Neuron (in vitro differentiated cells): ENCODE data around the gene SCYGR2.
"Not testable (repeated sequence)": the region's sequence is repeated elsewhere in the genome, so short reads cannot be mapped to it uniquely, and the experiment has no call there.

Experiments used
- H2AFZ ChIP-seq: one replicate; pipeline ENCODE4 v1.6.1; 2013; ENCODE audit warnings: low read depth, mild to moderate bottlenecking, inconsistent platforms, low read length, moderate library complexity
- H3K27me3 ChIP-seq: one replicate; pipeline ENCODE4 v1.6.1; 2013; ENCODE audit warnings: low read length; ENCODE audit not compliant: insufficient read depth
- H3K36me3 ChIP-seq: one replicate; pipeline ENCODE4 v1.6.1; 2013; ENCODE audit warnings: low read length; ENCODE audit not compliant: insufficient read depth
- H3K4me1 ChIP-seq: one replicate; pipeline ENCODE4 v1.6.1; 2013; ENCODE audit warnings: low read length; ENCODE audit not compliant: insufficient read depth
- H3K4me3 ChIP-seq: 2 replicates; pipeline ENCODE4 v1.5.1; 2013; ENCODE audit warnings: mild to moderate bottlenecking, low read length, moderate library complexity
- H3K9me3 ChIP-seq: one replicate; pipeline ENCODE4 v1.6.1; 2013; ENCODE audit warnings: low read length

Gene SCYGR2

GRCh38 chr2:227598835-227599503 is at the start of gene SCYGR2:
Gene SCYGR2, plus strand, starts transcription at chr2:227598893. Its CDS starts 0 bp downstream, at chr2:227598893.
- H3K4me1 ChIP-seq, H3K36me3 ChIP-seq: not testable (repeated sequence)

GRCh38 chr2:227551836-227552235 is 46.9 kb upstream of the SCYGR2 start:
- Histone ChIP-seq H3K9me3 (no peaks in the 10 kb centered on the region), H2AFZ (no peak overlapping the region), H3K4me3 (no peak overlapping the region), H3K27me3 (no peaks in the 10 kb centered on the region), H3K4me1 (no peaks in the 10 kb centered on the region), H3K36me3 (peaks cover 58% of the 10 kb centered on the region)

More at GRCh38 chr2:227598835-227599503, at the start of gene SCYGR2:
- H3K4me3 ChIP-seq, H3K9me3 ChIP-seq, H3K27me3 ChIP-seq, H2AFZ ChIP-seq: not testable (repeated sequence)

- H3K27me3 ChIP-seq, result no peaks in the 10 kb centered on the region
Observed at GRCh38 chr2:227562581-227562980, 36.1 kb upstream of the SCYGR2 start.

GRCh38 chr2:227565080-227565479 is 33.6 kb upstream of the SCYGR2 start:
- Histone ChIP-seq H3K4me3 (no peak overlapping the region), H3K36me3 (peaks cover 4% of the 10 kb centered on the region)

More at GRCh38 chr2:227562581-227562980, 36.1 kb upstream of the SCYGR2 start:
- Histone ChIP-seq H3K36me3 (peaks cover 10% of the 10 kb centered on the region), H2AFZ (no peak overlapping the region), H3K9me3 (no peaks in the 10 kb centered on the region), H3K4me1 (no peaks in the 10 kb centered on the region), H3K4me3 (no peak overlapping the region)

GRCh38 chr2:227566012-227566411 is 32.7 kb upstream of the SCYGR2 start:
- Histone ChIP-seq H3K9me3 (no peaks in the 10 kb centered on the region), H3K27me3 (no peaks in the 10 kb centered on the region), H3K4me3 (no peak overlapping the region), H3K4me1 (no peaks in the 10 kb centered on the region), H2AFZ (no peak overlapping the region), H3K36me3 (no peaks in the 10 kb centered on the region)

More at GRCh38 chr2:227565080-227565479, 33.6 kb upstream of the SCYGR2 start:
- Histone ChIP-seq H3K4me1 (no peaks in the 10 kb centered on the region), H3K9me3 (no peaks in the 10 kb centered on the region), H2AFZ (no peak overlapping the region), H3K27me3 (no peaks in the 10 kb centered on the region)

GRCh38 chr2:227568852-227569169 is 29.9 kb upstream of the SCYGR2 start:
- Histone ChIP-seq H3K4me1 (no peaks in the 10 kb centered on the region), H3K4me3 (no peak overlapping the region), H2AFZ (no peak overlapping the region), H3K36me3 (no peaks in the 10 kb centered on the region), H3K9me3 (no peaks in the 10 kb centered on the region), H3K27me3 (no peaks in the 10 kb centered on the region)

- H3K4me1 ChIP-seq, result no peaks in the 10 kb centered on the region
- no peak overlapping the region for H2AFZ ChIP-seq
- H3K36me3 ChIP-seq, result no peaks in the 10 kb centered on the region
- H3K9me3 ChIP-seq, result no peaks in the 10 kb centered on the region
- H3K27me3 ChIP-seq, result no peaks in the 10 kb centered on the region
- no peak overlapping the region for H3K4me3 ChIP-seq
Observed at GRCh38 chr2:227570615-227571014, 28.1 kb upstream of the SCYGR2 start.

- H3K36me3 ChIP-seq, result no peaks in the 10 kb centered on the region
- H3K27me3 ChIP-seq, result no peaks in the 10 kb centered on the region
- no peak overlapping the region for H3K4me3 ChIP-seq
- no peaks in the 10 kb centered on the region for H3K9me3 ChIP-seq
- no peaks in the 10 kb centered on the region for H3K4me1 ChIP-seq
- no peak overlapping the region for H2AFZ ChIP-seq
Observed at GRCh38 chr2:227576110-227576509, 22.6 kb upstream of the SCYGR2 start.

- Histone ChIP-seq H3K9me3 (no peaks in the 10 kb centered on the region), H3K4me1 (no peaks in the 10 kb centered on the region), H3K4me3 (no peak overlapping the region), H3K36me3 (no peaks in the 10 kb centered on the region), H3K27me3 (no peaks in the 10 kb centered on the region), H2AFZ (no peak overlapping the region)
Observed at GRCh38 chr2:227576812-227577211, 21.9 kb upstream of the SCYGR2 start.

GRCh38 chr2:227577555-227577954 is 21.1 kb upstream of the SCYGR2 start:
- Histone ChIP-seq H3K9me3 (no peaks in the 10 kb centered on the region), H3K27me3 (no peaks in the 10 kb centered on the region), H2AFZ (no peak overlapping the region), H3K36me3 (no peaks in the 10 kb centered on the region), H3K4me3 (no peak overlapping the region), H3K4me1 (no peaks in the 10 kb centered on the region)

- Histone ChIP-seq H2AFZ (no peak overlapping the region), H3K9me3 (no peaks in the 10 kb centered on the region), H3K4me1 (no peaks in the 10 kb centered on the region), H3K4me3 (no peak overlapping the region), H3K36me3 (no peaks in the 10 kb centered on the region), H3K27me3 (no peaks in the 10 kb centered on the region)
Observed at GRCh38 chr2:227578642-227579041, 20.1 kb upstream of the SCYGR2 start.

- no peaks in the 10 kb centered on the region for H3K36me3 ChIP-seq
- no peaks in the 10 kb centered on the region for H3K27me3 ChIP-seq
- H2AFZ ChIP-seq, result no peak overlapping the region
- no peaks in the 10 kb centered on the region for H3K4me1 ChIP-seq
- H3K9me3 ChIP-seq, result no peaks in the 10 kb centered on the region
- no peak overlapping the region for H3K4me3 ChIP-seq
Observed at GRCh38 chr2:227579791-227580190, 18.9 kb upstream of the SCYGR2 start.

- Histone ChIP-seq H3K27me3 (no peaks in the 10 kb centered on the region), H3K4me3 (no peak overlapping the region), H2AFZ (no peak overlapping the region), H3K9me3 (no peaks in the 10 kb centered on the region), H3K4me1 (no peaks in the 10 kb centered on the region), H3K36me3 (no peaks in the 10 kb centered on the region)
Observed at GRCh38 chr2:227582369-227582768, 16.3 kb upstream of the SCYGR2 start.
